Measurements from ENCODE around the gene CFAP119.
A peak's percentile ranks its signal among the peaks of the same experiment; 100 is the strongest.

CFAP119 gene

DNA sequence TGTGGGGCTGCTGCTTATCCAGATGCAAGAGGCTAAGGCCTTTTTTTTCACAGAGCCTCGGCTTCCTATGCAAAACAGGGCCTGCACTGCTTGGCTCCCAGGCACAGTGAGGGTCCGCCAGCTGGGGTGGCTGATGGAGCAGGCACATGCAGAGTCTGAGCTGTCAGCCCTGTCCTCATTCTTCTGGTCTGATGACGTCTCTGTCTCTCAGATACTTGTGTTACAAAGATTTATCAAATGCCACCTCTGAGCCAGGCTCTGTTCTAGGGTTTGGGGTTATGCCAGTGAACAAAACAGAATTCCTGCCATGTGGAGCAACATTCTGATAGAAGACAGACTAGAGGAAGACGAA is 5.0 kb upstream of the CFAP119 start:
- no peaks in the 10 kb centered on the region for H3K9me3 ChIP-seq
- peaks cover 18% of the 10 kb centered on the region in 2 experiments for H3K4me1 ChIP-seq (ENCODE audit: control insufficient read depth in 1 of 2, insufficient read depth in 1 of 2, low read depth in 1 of 2, low read length in 1 of 2)
- no peaks in the 10 kb centered on the region for H3K27me3 ChIP-seq
- H3K27ac ChIP-seq = no peak overlapping the region
- TF ChIP-seq CTCF (IDR thresholded peaks at IDR 0.05) = no peak
- peaks cover 91% of the 10 kb centered on the region for H3K36me3 ChIP-seq
- no peak overlapping the region for H3K4me3 ChIP-seq (ENCODE audit: low read depth in 1 of 2, low read length in 1 of 2)

DNA sequence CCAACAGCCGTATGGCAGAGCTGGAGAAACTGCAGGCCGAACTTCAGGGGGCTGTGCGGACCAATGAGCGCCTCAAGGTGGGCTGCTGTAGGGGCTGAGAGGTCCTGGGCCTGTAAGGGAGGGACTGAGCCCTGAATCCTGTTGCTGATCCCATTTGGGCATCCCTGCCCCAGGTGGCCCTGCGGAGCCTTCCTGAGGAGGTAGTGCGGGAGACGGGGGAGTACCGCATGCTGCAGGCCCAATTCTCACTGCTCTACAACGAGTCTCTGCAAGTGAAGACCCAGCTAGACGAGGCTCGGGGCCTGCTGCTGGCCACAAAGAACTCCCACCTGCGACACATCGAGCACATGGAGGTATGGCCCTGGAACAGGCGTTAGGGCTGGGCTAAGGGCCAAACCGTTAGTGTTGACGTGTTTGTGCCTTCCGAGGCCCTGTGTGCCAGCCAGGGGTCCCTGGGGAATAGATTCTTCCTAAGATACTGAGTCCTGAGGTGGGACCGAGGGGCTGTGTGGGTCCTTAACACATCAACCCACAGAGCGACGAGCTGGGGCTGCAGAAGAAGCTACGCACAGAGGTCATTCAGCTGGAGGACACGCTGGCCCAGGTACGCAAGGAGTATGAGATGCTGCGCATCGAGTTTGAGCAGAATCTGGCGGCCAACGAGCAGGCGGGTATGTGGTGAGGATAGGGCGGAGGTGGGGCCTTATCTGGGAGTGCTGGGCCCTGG is 4.5 kb upstream of the CFAP119 start:
- Histone ChIP-seq H3K36me3 (peaks cover 86% of the 10 kb centered on the region), H3K4me1 (ENCODE audit: control insufficient read depth in 1 of 2, insufficient read depth in 1 of 2, low read depth in 1 of 2, low read length in 1 of 2) (peaks cover 22 to 23% of the 10 kb centered on the region in 2 experiments)
- no peak for TF ChIP-seq CTCF (IDR thresholded peaks at IDR 0.05)

GRCh38 chr16:30764816-30765465 is 3.1 kb upstream of the CFAP119 start:
- no peaks in the 10 kb centered on the region for H3K27me3 ChIP-seq
- TF ChIP-seq CTCF (IDR thresholded peaks at IDR 0.05) = no peak
- peaks cover 37 to 38% of the 10 kb centered on the region in 2 experiments for H3K4me1 ChIP-seq (ENCODE audit: control insufficient read depth in 1 of 2, insufficient read depth in 1 of 2, low read depth in 1 of 2, low read length in 1 of 2)
- H3K9me3 ChIP-seq = no peaks in the 10 kb centered on the region
- H3K36me3 ChIP-seq = peaks cover 71% of the 10 kb centered on the region
- H3K27ac ChIP-seq = no peak overlapping the region
- no peak overlapping the region for H3K4me3 ChIP-seq (ENCODE audit: low read depth in 1 of 2, low read length in 1 of 2)

More for the DNA sequence above, 4.5 kb upstream of the CFAP119 start:
- no peaks in the 10 kb centered on the region for H3K27me3 ChIP-seq
- H3K9me3 ChIP-seq = no peaks in the 10 kb centered on the region
- H3K27ac ChIP-seq = no peak overlapping the region
- H3K4me3 ChIP-seq (ENCODE audit: low read depth in 1 of 2, low read length in 1 of 2) = no peak overlapping the region

DNA sequence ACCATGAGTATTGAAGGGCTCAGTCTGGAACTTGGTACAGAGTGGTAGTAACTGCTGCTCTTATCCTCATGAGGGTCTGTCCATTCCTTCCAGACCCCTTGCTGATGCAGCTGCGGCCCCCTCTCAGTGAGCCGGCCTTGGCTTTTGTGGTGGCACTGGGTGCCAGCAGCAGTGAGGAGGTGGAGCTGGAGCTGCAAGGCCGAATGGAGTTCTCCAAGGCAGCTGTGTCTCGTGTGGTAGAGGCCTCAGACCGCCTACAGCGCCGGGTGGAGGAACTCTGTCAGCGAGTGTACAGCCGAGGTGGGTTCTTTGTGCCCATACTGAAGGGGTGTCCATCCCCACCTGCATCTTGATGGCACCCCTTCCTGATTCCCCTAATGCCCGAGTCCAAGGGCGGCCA is 2.2 kb upstream of the CFAP119 start:
- Histone ChIP-seq H3K27ac (no peak overlapping the region), H3K4me1 (ENCODE audit: control insufficient read depth in 1 of 2, insufficient read depth in 1 of 2, low read depth in 1 of 2, low read length in 1 of 2) (peaks cover 45 to 46% of the 10 kb centered on the region in 2 experiments), H3K36me3 (peaks cover 63% of the 10 kb centered on the region), H3K9me3 (no peaks in the 10 kb centered on the region), H3K4me3 (ENCODE audit: low read depth in 1 of 2, low read length in 1 of 2) (no peak overlapping the region), H3K27me3 (no peaks in the 10 kb centered on the region)
- no peak for TF ChIP-seq CTCF (IDR thresholded peaks at IDR 0.05)

GRCh38 chr16:30762991-30763725 is 1.3 kb upstream of the CFAP119 start:
- H3K9me3 ChIP-seq = no peaks in the 10 kb centered on the region
- H3K27ac ChIP-seq = peak overlapping the region; percentile 99
- H3K4me1 ChIP-seq (ENCODE audit: control insufficient read depth in 1 of 2, insufficient read depth in 1 of 2, low read depth in 1 of 2, low read length in 1 of 2) = peaks cover 54 to 56% of the 10 kb centered on the region in 2 experiments
- peak overlapping the region; percentile 90 to 95 for H3K4me3 ChIP-seq (ENCODE audit: low read depth in 1 of 2, low read length in 1 of 2)
- peaks cover 54% of the 10 kb centered on the region for H3K36me3 ChIP-seq
- TF ChIP-seq CTCF (IDR thresholded peaks at IDR 0.05) = no peak
- no peaks in the 10 kb centered on the region for H3K27me3 ChIP-seq

All from neutrophil (primary cell).